SK-N-SH treated with all-trans-retinoic acid at 6 μM for 48 hours (cell line): Measurements from ENCODE around the gene RNU1-3.
"Not testable (repeated sequence)": the region's sequence is repeated elsewhere in the genome, so short reads cannot be mapped to it uniquely, and the experiment has no call there.

Experiments
- CSDC2 ChIP-seq: fragments of 250-450 bp; sonication (Bioruptor Pico); IDR thresholded peaks from 2 replicates; pipeline ENCODE4 v1.5.0; 2020; ENCODE audit warnings: mild to moderate bottlenecking, moderate library complexity
- ESRRG ChIP-seq: fragments of 250-450 bp; sonication (Bioruptor Pico); IDR thresholded peaks from 2 replicates; pipeline ENCODE4 v1.6.1; 2021; ENCODE audit warnings: mild to moderate bottlenecking
- PATZ1 ChIP-seq: fragments of 250-450 bp; sonication (Bioruptor Pico); IDR thresholded peaks from 2 replicates; pipeline ENCODE4 v1.8.0; 2020; ENCODE audit warnings: mild to moderate bottlenecking, moderate library complexity, borderline replicate concordance
- PPARA ChIP-seq: fragments of 250-450 bp; sonication (Bioruptor Pico); IDR thresholded peaks from 2 replicates; pipeline ENCODE4 v1.5.0; 2020; ENCODE audit warnings: mild to moderate bottlenecking, borderline replicate concordance
- TOX ChIP-seq: fragments of 250-450 bp; sonication (Bioruptor Pico); IDR thresholded peaks from 2 replicates; pipeline ENCODE4 v1.8.0; 2021; ENCODE audit warnings: mild to moderate bottlenecking, moderate library complexity, borderline replicate concordance
- ZFP30 ChIP-seq: fragments of 450-650 bp; formaldehyde crosslinking; IDR thresholded peaks from 2 replicates; pipeline ENCODE4 v1.5.0; 2022; ENCODE audit warnings: mild to moderate bottlenecking, moderate library complexity
- ZNF8 ChIP-seq: fragments of 450-650 bp; formaldehyde crosslinking; IDR thresholded peaks from 2 replicates; pipeline ENCODE4 v1.5.0; 2020; ENCODE audit warnings: mild to moderate bottlenecking, moderate library complexity

- TF ChIP-seq TOX; PPARA; ESRRG; PATZ1; CSDC2; ZNF8 (CRISPR knock-in tag); ZFP30 (CRISPR knock-in tag): not testable (repeated sequence)
Observed at GRCh38 chr1:16702280-16702679, 35.5 kb upstream of the RNU1-3 start.
